ENCODE data around the gene MAP7D2. TPM values are rescaled to one million over a fixed set of nuclear protein-coding genes. Genes with fewer than 3 reads are reported as not detected.

The MAP7D2 gene
- total and polyA plus RNA-seq, 9 of the 15 experiments (the other 6 are each of a cell fraction or from before 2014, with no cell fraction given) = 0.01 to 0.04 (median 0.03) TPM; not detected in 4

DNA sequence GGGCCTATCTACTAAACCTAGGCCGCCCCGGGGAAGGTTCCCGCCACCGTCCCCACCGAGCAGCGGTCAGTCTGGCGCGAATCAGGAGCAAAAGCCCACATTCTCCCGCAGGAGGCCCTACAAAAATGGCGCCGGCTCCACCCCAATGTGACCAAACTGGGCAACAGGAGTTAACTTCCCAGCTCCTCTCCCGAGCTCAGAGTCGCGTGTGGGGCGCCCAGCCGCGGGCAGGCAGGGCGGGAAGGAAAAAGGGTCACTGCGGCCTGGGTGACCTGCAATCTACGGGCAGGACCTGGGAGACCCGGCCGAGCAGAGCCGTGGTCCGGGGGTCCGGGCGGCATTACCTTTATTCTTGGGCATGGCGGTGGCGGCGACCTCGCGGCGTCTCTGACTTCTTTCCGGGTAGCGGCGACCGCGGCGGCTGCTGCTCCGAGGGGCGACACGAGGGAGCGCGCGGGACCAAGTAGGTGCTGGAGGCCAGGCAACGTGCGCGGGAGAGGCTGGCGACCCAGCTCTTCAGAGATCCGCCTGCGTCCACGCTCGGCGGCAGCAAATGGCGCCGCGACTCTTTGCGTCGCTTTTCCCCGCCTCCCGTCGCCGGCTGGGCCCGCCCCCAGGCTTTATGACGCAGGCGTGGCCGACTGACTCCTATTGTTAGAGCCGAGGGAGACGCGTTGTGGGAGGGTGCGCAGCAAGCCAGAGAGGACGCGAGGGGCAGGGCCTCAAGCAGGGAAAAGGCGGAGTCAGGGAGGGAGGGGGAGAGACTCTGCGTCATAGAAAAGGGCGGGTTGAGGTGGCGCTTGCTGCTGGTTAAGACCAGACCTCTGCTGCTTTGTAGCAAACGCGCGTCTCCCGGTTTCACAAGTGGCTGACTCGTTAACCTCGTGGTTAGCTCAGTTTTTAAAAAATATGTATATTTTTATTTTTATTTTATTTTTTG lies 24.8 kb upstream of the MAP7D2 start, which contains the start of gene EIF1AX (continued):
- TF ChIP-seq, protein P1, sequence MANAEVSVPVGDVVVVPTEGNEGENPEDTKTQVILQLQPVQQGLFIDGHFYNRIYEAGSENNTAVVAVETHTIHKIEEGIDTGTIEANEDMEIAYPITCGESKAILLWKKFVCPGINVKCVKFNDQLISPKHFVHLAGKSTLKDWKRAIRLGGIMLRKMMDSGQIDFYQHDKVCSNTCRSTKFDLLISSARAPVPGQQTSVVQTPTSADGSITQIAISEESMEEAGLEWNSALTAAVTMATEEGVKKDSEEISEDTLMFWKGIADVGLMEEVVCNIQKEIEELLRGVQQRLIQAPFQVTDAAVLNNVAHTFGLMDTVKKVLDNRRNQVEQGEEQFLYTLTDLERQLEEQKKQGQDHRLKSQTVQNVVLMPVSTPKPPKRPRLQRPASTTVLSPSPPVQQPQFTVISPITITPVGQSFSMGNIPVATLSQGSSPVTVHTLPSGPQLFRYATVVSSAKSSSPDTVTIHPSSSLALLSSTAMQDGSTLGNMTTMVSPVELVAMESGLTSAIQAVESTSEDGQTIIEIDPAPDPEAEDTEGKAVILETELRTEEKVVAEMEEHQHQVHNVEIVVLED (CRISPR knock-in tag; IDR thresholded peaks at IDR 0.05) = peak; percentile 68; the same call in 1 of the 2 replicates
- TF ChIP-seq THRA (IDR thresholded peaks at IDR 0.05) (no peak), SAFB2 (IDR thresholded peaks at IDR 0.05; ENCODE audit: borderline replicate concordance, low read depth, low read length, severe bottlenecking) (no peak), TAF15 (IDR thresholded peaks at IDR 0.05; ENCODE audit: low read depth, low read length) (no peak), NFRKB (IDR thresholded peaks at IDR 0.05; ENCODE audit: low read depth) (0 out of 2 replicates have a peak, but pooled peaks have one; percentile 41), ZNF277 (CRISPR knock-in tag; IDR thresholded peaks at IDR 0.05; ENCODE audit: borderline replicate concordance) (no peak)
- TF ChIP-seq, protein P2, sequence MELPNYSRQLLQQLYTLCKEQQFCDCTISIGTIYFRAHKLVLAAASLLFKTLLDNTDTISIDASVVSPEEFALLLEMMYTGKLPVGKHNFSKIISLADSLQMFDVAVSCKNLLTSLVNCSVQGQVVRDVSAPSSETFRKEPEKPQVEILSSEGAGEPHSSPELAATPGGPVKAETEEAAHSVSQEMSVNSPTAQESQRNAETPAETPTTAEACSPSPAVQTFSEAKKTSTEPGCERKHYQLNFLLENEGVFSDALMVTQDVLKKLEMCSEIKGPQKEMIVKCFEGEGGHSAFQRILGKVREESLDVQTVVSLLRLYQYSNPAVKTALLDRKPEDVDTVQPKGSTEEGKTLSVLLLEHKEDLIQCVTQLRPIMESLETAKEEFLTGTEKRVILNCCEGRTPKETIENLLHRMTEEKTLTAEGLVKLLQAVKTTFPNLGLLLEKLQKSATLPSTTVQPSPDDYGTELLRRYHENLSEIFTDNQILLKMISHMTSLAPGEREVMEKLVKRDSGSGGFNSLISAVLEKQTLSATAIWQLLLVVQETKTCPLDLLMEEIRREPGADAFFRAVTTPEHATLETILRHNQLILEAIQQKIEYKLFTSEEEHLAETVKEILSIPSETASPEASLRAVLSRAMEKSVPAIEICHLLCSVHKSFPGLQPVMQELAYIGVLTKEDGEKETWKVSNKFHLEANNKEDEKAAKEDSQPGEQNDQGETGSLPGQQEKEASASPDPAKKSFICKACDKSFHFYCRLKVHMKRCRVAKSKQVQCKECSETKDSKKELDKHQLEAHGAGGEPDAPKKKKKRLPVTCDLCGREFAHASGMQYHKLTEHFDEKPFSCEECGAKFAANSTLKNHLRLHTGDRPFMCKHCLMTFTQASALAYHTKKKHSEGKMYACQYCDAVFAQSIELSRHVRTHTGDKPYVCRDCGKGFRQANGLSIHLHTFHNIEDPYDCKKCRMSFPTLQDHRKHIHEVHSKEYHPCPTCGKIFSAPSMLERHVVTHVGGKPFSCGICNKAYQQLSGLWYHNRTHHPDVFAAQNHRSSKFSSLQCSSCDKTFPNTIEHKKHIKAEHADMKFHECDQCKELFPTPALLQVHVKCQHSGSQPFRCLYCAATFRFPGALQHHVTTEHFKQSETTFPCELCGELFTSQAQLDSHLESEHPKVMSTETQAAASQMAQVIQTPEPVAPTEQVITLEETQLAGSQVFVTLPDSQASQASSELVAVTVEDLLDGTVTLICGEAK (IDR thresholded peaks at IDR 0.05) = no peak
- TF ChIP-seq, protein P2 (CRISPR knock-in tag; IDR thresholded peaks at IDR 0.05) = no peak
- TF ChIP-seq, protein P3, sequence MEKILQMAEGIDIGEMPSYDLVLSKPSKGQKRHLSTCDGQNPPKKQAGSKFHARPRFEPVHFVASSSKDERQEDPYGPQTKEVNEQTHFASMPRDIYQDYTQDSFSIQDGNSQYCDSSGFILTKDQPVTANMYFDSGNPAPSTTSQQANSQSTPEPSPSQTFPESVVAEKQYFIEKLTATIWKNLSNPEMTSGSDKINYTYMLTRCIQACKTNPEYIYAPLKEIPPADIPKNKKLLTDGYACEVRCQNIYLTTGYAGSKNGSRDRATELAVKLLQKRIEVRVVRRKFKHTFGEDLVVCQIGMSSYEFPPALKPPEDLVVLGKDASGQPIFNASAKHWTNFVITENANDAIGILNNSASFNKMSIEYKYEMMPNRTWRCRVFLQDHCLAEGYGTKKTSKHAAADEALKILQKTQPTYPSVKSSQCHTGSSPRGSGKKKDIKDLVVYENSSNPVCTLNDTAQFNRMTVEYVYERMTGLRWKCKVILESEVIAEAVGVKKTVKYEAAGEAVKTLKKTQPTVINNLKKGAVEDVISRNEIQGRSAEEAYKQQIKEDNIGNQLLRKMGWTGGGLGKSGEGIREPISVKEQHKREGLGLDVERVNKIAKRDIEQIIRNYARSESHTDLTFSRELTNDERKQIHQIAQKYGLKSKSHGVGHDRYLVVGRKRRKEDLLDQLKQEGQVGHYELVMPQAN (IDR thresholded peaks at IDR 0.05; ENCODE audit: borderline replicate concordance) = peak; percentile 56; the same call in 1 of the 2 replicates
